ENCODE measurements around the gene ANAPC2.
"Not testable (repeated sequence)": the region's sequence is repeated elsewhere in the genome, so short reads cannot be mapped to it uniquely, and the experiment has no call there.

Gene ANAPC2

DNA sequence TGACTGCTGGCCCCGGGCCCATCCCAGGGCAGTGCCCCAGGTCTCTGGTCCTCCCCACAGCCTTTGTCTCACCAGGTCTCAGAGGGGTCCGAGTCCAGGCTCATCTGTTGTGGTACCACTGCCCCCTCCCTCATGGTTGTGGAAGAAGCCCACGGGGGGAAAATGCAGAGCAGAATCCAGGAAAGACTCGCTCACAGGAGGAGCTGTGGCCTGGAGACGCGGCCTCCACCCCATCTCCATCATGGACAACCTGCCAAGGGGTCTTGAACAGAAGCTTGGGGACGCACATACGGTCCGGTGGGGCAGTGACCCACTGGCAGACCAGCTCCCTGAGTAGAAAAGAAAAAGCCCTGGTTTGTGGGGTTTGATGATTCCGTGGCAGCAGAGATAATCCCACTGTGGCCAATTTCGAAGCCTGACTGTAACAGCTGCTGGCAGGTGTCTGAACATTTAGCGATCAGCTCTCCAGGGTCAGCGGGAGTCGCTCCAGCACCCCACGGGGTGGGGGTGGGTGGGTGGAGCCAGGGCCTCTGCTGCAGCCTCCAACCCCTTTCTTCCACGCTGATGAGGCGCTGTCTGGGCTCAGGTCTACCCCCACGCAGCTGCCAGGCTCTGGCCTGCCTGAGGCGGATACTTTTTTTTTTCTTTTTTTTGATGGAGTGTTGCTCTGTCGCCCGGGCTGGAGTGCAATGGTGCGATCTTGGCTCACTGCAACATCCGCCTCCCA lies 51.3 kb downstream of the ANAPC2 start:
- Histone ChIP-seq H3K27ac (ENCODE audit: insufficient read depth in 1 of 2, low read depth in 1 of 2, low read length in 2 of 2, poor library complexity in 1 of 2, severe bottlenecking in 2 of 2) (no peak overlapping the region), H3K9me3 (ENCODE audit: control extremely low read depth in 1 of 5, control insufficient read depth in 4 of 5, insufficient read depth in 2 of 5, low read depth in 1 of 5, low read length in 4 of 5) (no peaks in the 10 kb centered on the region), H3K4me1 (ENCODE audit: control extremely low read depth in 1 of 4, control insufficient read depth in 4 of 4, insufficient read depth in 4 of 4, low read length in 3 of 4) (peaks cover 0 to 15% (median 7%) of the 10 kb centered on the region in 4 experiments), H3K36me3 (ENCODE audit: control insufficient read depth in 4 of 4, insufficient read depth in 4 of 4, low read length in 3 of 4) (no peaks in the 10 kb centered on the region), H3K27me3 (replicated peaks in 2 of 5; ENCODE audit: control insufficient read depth in 4 of 5, insufficient read depth in 5 of 5, low read length in 4 of 5) (peaks cover 0 to 76% (median 27%) of the 10 kb centered on the region in 5 experiments), H3K4me3 (ENCODE audit: control insufficient read depth in 1 of 7, extremely low read depth in 1 of 7, insufficient read depth in 4 of 7, low read depth in 2 of 7, low read length in 6 of 7) (no peak overlapping the region)
- ChIA-PET POLR2A (interaction anchor here (1.2 kb wide), 1 partner anchor 9 kb away, joined by 3 read pairs; no protein-coding TSS in a partner anchor), CTCF (interaction anchor here (1.3 kb wide), 1 partner anchor 10 kb away, joined by 3 read pairs; no protein-coding TSS in a partner anchor)
- DNase-seq: no peak
- 85% methylated on average over 16 of the region's 23 CpGs for WGBS (ENCODE audit: insufficient coverage)

DNA sequence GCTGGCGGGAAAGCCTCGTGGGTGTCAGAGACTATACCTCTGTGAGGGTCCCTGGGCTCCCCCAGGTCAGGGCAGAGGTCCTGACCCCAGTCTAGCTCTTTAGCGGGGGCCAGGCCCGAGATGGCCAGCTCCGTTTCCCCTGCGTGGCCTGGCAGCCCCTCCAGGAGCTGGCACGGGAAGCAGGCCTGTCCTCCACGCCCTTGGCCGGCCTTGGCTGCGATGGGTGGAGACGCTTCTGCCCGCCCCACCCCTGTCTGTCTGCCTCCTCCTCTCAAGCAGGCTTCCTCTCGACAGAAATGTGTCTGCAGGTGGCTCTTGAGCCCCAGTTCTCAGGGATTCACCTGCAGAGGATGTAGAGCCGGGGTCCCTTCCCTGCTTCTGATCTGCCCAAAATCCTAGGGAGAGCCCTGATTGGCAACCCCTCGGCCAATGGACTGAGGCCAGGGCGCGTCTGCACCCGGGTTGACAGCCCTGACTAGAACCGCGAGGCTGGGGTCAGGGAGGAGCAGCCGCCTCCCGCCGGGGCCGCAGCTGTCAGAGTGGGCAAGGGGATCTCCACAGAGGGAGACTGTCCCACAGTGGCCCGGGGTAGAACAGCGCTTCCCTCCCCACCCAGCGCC lies 52.0 kb downstream of the ANAPC2 start:
- H3K4me3 ChIP-seq (ENCODE audit: control insufficient read depth in 1 of 7, extremely low read depth in 1 of 7, insufficient read depth in 4 of 7, low read depth in 2 of 7, low read length in 6 of 7): no peak overlapping the region
- ChIA-PET CTCF (interaction anchor here (1.3 kb wide), 1 partner anchor 9 kb away, joined by 3 read pairs; no protein-coding TSS in a partner anchor), POLR2A (no interaction called here)
- H3K9me3 ChIP-seq (ENCODE audit: control extremely low read depth in 1 of 5, control insufficient read depth in 4 of 5, insufficient read depth in 2 of 5, low read depth in 1 of 5, low read length in 4 of 5): no peaks in the 10 kb centered on the region
- H3K27me3 ChIP-seq (replicated peaks in 2 of 5; ENCODE audit: control insufficient read depth in 4 of 5, insufficient read depth in 5 of 5, low read length in 4 of 5): peaks cover 0 to 70% (median 27%) of the 10 kb centered on the region in 5 experiments
- H3K4me1 ChIP-seq (ENCODE audit: control extremely low read depth in 1 of 4, control insufficient read depth in 4 of 4, insufficient read depth in 4 of 4, low read length in 3 of 4): peaks cover 0 to 15% (median 7%) of the 10 kb centered on the region in 4 experiments
- 41% methylated on average over 26 of the region's 27 CpGs for WGBS (ENCODE audit: insufficient coverage)
- no peaks in the 10 kb centered on the region for H3K36me3 ChIP-seq (ENCODE audit: control insufficient read depth in 4 of 4, insufficient read depth in 4 of 4, low read length in 3 of 4)
- no peak overlapping the region for H3K27ac ChIP-seq (ENCODE audit: insufficient read depth in 1 of 2, low read depth in 1 of 2, low read length in 2 of 2, poor library complexity in 1 of 2, severe bottlenecking in 2 of 2)
- no peak for DNase-seq

DNA sequence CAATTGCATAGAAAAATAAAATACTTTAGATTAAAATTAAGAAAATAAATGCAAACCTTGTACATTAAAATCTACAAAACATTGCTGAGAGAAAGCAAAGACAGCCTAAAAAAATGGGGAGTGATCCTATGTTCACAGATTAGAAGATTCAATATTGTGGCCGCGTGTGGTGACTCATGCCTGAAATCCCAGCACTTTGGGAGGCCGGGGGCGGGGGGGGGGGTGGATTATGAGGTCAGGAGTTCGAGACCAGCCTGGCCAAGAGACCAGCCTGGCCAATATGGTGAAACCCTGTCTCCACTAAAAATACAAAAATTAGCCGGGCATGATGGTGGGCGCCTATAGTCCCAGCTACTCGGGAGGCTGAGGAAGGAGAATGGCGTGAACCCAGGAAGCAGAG lies 53.2 kb downstream of the ANAPC2 start:
- CTCF ChIA-PET: interaction anchor here (1.6 kb wide), 1 partner anchor 12 kb away, joined by 4 read pairs; no protein-coding TSS in a partner anchor
- H3K27me3 ChIP-seq (replicated peaks in 2 of 5; ENCODE audit: control insufficient read depth in 4 of 5, insufficient read depth in 5 of 5, low read length in 4 of 5): peaks cover 0 to 58% (median 27%) of the 10 kb centered on the region in 5 experiments
- H3K27ac ChIP-seq (ENCODE audit: insufficient read depth in 1 of 2, low read depth in 1 of 2, low read length in 2 of 2, poor library complexity in 1 of 2, severe bottlenecking in 2 of 2); H3K9me3 ChIP-seq (ENCODE audit: control extremely low read depth in 1 of 5, control insufficient read depth in 4 of 5, insufficient read depth in 2 of 5, low read depth in 1 of 5, low read length in 4 of 5); H3K36me3 ChIP-seq (ENCODE audit: control insufficient read depth in 4 of 4, insufficient read depth in 4 of 4, low read length in 3 of 4); H3K4me3 ChIP-seq (ENCODE audit: control insufficient read depth in 1 of 7, extremely low read depth in 1 of 7, insufficient read depth in 4 of 7, low read depth in 2 of 7, low read length in 6 of 7); POLR2A ChIA-PET; DNase-seq: not testable (repeated sequence)
- 100% methylated on average over 2 of the region's 9 CpGs for WGBS (ENCODE audit: insufficient coverage)
- H3K4me1 ChIP-seq (ENCODE audit: control extremely low read depth in 1 of 4, control insufficient read depth in 4 of 4, insufficient read depth in 4 of 4, low read length in 3 of 4): peaks cover 0 to 19% (median 11%) of the 10 kb centered on the region in 4 experiments

DNA sequence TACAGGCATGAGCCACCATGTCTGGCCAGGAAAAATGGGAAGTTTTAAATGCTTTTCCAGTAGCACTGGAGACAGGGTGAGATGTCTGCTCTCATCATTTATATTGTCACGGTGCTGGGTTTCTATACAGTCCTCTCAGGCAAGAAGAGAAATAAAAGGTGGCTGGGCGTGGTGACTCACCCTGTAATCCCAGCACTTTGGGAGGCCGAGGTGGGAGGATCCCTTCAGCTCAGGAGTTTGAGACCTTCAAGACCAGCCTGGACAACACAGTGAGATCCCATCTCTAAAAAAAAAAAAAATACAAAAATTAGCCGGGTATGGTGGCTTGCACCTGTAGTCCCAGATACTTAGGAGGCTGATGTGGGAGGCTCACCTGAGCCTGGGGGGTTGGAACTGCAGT lies 54.2 kb downstream of the ANAPC2 start:
- H3K27me3 ChIP-seq (replicated peaks in 2 of 5; ENCODE audit: control insufficient read depth in 4 of 5, insufficient read depth in 5 of 5, low read length in 4 of 5): peaks cover 0 to 48% (median 20%) of the 10 kb centered on the region in 5 experiments

DNA sequence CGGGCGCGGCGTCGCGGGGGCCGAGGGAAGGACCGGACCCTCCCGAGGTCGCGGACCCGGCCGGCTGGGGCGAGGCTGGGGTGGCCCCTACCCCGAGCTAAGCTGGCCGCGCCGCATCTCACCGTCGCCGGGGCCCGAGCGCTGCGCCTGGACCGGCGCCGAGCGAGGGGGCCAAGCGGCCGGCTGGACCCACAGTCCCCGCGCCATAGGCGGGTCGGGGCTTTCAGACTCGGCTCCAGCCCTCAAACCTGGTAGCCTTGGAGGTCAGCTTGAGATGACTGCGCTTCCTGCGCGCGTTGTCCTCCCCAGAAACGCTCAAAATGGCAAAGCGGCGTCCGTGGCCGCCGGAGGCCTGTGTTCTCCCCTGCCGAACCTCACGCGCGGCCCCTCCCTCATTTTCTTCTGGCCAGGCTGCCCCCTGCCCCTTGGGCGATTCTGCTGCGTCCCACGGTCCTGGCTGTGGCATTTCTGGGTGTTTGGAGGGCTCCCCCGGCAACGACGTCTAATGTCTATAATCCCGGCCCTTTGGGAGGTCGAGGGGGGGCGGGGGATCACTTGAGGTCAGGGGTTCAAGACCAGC lies 58.1 kb downstream of the ANAPC2 start:
- Histone ChIP-seq H3K4me3 (ENCODE audit: control insufficient read depth in 1 of 7, extremely low read depth in 1 of 7, insufficient read depth in 4 of 7, low read depth in 2 of 7, low read length in 6 of 7) (peak overlapping the region; percentile 37 to 85 (median 76)), H3K27me3 (replicated peaks in 2 of 5; ENCODE audit: control insufficient read depth in 4 of 5, insufficient read depth in 5 of 5, low read length in 4 of 5) (peaks cover 0 to 11% (median 2%) of the 10 kb centered on the region in 5 experiments), H3K27ac (ENCODE audit: insufficient read depth in 1 of 2, low read depth in 1 of 2, low read length in 2 of 2, poor library complexity in 1 of 2, severe bottlenecking in 2 of 2) (peak overlapping the region in 1 of 2 experiments; percentile 70), H3K36me3 (ENCODE audit: control insufficient read depth in 4 of 4, insufficient read depth in 4 of 4, low read length in 3 of 4) (no peaks in the 10 kb centered on the region), H3K9me3 (ENCODE audit: control extremely low read depth in 1 of 5, control insufficient read depth in 4 of 5, insufficient read depth in 2 of 5, low read depth in 1 of 5, low read length in 4 of 5) (no peaks in the 10 kb centered on the region), H3K4me1 (ENCODE audit: control extremely low read depth in 1 of 4, control insufficient read depth in 4 of 4, insufficient read depth in 4 of 4, low read length in 3 of 4) (peaks cover 9 to 38% (median 38%) of the 10 kb centered on the region in 4 experiments)
- 6% methylated on average over 51 of the region's 58 CpGs for WGBS (ENCODE audit: insufficient coverage)
- no peak for DNase-seq
- ChIA-PET CTCF (interaction anchor here (1.0 to 1.1 kb wide), 3 partner anchors 28 to 49 kb away, joined by 3 read pairs; no protein-coding TSS in a partner anchor), POLR2A (interaction anchor here (0.6 to 1.4 kb wide), 2 partner anchors 9 to 71 kb away, joined by 3 read pairs; partner anchors contain the start of genes GRIN1 and TPRN)

More for the DNA sequence above, 54.2 kb downstream of the ANAPC2 start:
- Histone ChIP-seq H3K9me3 (ENCODE audit: control extremely low read depth in 1 of 5, control insufficient read depth in 4 of 5, insufficient read depth in 2 of 5, low read depth in 1 of 5, low read length in 4 of 5) (no peaks in the 10 kb centered on the region), H3K27ac (ENCODE audit: insufficient read depth in 1 of 2, low read depth in 1 of 2, low read length in 2 of 2, poor library complexity in 1 of 2, severe bottlenecking in 2 of 2) (no peak overlapping the region), H3K36me3 (ENCODE audit: control insufficient read depth in 4 of 4, insufficient read depth in 4 of 4, low read length in 3 of 4) (no peaks in the 10 kb centered on the region), H3K4me3 (ENCODE audit: control insufficient read depth in 1 of 7, extremely low read depth in 1 of 7, insufficient read depth in 4 of 7, low read depth in 2 of 7, low read length in 6 of 7) (no peak overlapping the region), H3K4me1 (ENCODE audit: control extremely low read depth in 1 of 4, control insufficient read depth in 4 of 4, insufficient read depth in 4 of 4, low read length in 3 of 4) (peaks cover 0 to 23% (median 15%) of the 10 kb centered on the region in 4 experiments)
- ChIA-PET CTCF (interaction anchor here (0.6 to 1.6 kb wide), 2 partner anchors 11 to 99 kb away, joined by 4 read pairs; no protein-coding TSS in a partner anchor), POLR2A (no interaction called here)
- DNase-seq: no peak
- WGBS (ENCODE audit: insufficient coverage): 100% methylated on average over 1 of the region's 4 CpGs

DNA sequence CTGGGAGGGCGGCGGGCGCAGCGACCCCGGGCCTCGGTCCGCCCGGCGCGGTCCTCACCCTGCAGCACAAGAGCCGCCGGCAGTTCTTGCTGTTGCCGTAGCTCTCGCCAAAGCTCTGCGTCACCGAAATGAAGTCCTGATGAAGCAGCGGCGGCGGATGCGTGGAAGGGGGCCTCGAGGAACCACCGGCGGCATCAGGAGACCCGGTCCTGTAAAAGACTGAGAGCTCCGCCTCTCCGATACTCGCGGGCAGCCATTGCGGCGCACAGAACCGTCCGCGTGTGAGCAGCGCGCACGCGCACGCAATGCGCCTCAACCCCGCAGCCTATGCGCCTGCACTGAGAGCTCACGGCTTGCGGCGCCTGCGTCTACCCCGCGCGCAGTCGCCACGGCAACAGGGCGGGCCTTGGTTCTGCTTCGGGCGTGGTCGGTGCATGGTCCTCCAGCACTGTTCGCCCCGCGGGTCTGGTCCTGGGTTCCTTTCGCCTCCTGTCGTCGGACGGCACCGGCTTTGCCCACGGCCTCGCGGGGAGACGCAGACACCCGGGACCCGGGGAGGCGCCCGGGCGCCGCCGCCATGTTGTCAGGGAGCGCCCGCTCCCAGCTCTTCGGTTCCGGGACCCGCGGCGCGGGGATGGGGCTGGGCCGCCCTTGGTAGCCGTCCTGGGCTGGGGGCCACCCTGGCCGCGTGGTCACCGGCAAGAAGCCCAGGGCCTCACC lies 58.7 kb downstream of the ANAPC2 start:
- DNase-seq: peak; percentile 87 to 93 (median 92)
- ChIA-PET POLR2A (interaction anchor here (0.6 to 1.4 kb wide), 2 partner anchors 9 to 71 kb away, joined by 3 read pairs; partner anchors contain the start of genes GRIN1 and TPRN), CTCF (interaction anchor here (0.8 to 1.2 kb wide), 4 partner anchors 14 to 50 kb away, joined by 3 read pairs; partner anchors contain the start of gene MAN1B1)
- Histone ChIP-seq H3K27me3 (replicated peaks in 2 of 5; ENCODE audit: control insufficient read depth in 4 of 5, insufficient read depth in 5 of 5, low read length in 4 of 5) (peaks cover 0 to 11% (median 2%) of the 10 kb centered on the region in 5 experiments), H3K27ac (ENCODE audit: insufficient read depth in 1 of 2, low read depth in 1 of 2, low read length in 2 of 2, poor library complexity in 1 of 2, severe bottlenecking in 2 of 2) (peak overlapping the region in 1 of 2 experiments; percentile 70), H3K9me3 (ENCODE audit: control extremely low read depth in 1 of 5, control insufficient read depth in 4 of 5, insufficient read depth in 2 of 5, low read depth in 1 of 5, low read length in 4 of 5) (no peaks in the 10 kb centered on the region), H3K4me3 (ENCODE audit: control insufficient read depth in 1 of 7, extremely low read depth in 1 of 7, insufficient read depth in 4 of 7, low read depth in 2 of 7, low read length in 6 of 7) (peak overlapping the region; percentile 47 to 85 (median 76)), H3K4me1 (ENCODE audit: control extremely low read depth in 1 of 4, control insufficient read depth in 4 of 4, insufficient read depth in 4 of 4, low read length in 3 of 4) (peaks cover 9 to 38% (median 38%) of the 10 kb centered on the region in 4 experiments), H3K36me3 (ENCODE audit: control insufficient read depth in 4 of 4, insufficient read depth in 4 of 4, low read length in 3 of 4) (no peaks in the 10 kb centered on the region)
- under 1% methylated on average over 72 of the region's 86 CpGs for whole genome bisulfite sequencing (ENCODE audit: insufficient coverage)

All from common myeloid progenitor, CD34-positive (primary cell).